Nephron (organoid): ENCODE results near the gene ELF5.

Experiments used
- H3K27ac Mint-ChIP-seq, 3 experiments: 2 replicates each; pipeline ENCODE4 v1.8.0; 2020; ENCODE audit warnings: mixed read lengths in 3 of 3, mild to moderate bottlenecking in 2 of 3, moderate library complexity in 1 of 3
- H3K27me3 Mint-ChIP-seq: 2 replicates; pipeline ENCODE4 v1.8.0; 2021; ENCODE audit warnings: low read depth, mild to moderate bottlenecking, moderate library complexity, mixed read lengths
- H3K36me3 Mint-ChIP-seq: 2 replicates; pipeline ENCODE4 v1.8.0; 2020; ENCODE audit warnings: low read depth, mixed read lengths
- H3K4me1 Mint-ChIP-seq: 2 replicates; pipeline ENCODE4 v1.8.0; 2020; ENCODE audit warnings: mixed read lengths
- H3K4me3 Mint-ChIP-seq, 3 experiments: 2 replicates each; pipeline ENCODE4 v1.8.0; 2020; ENCODE audit warnings: mild to moderate bottlenecking in 3 of 3, mixed read lengths in 3 of 3, moderate library complexity in 2 of 3
- H3K9me3 Mint-ChIP-seq: 2 replicates; pipeline ENCODE4 v1.8.0; 2020; ENCODE audit warnings: mixed read lengths
- CTCF ChIP-seq, 3 experiments: fragments of 200-600 bp; sonication (generic); IDR thresholded peaks; one replicate each; pipeline ENCODE4 v1.5.0; 2021; ENCODE audit warnings: antibody characterized with exemption in 3 of 3; ENCODE audit not compliant: unreplicated experiment in 3 of 3

ELF5 gene

GRCh38 chr11:34510218-34510617, 3.4 kb downstream of the ELF5 start:
- Mint-ChIP-seq H3K4me3 (no peak overlapping the region), H3K36me3 (no peaks in the 10 kb centered on the region), H3K9me3 (no peaks in the 10 kb centered on the region), H3K4me1 (no peaks in the 10 kb centered on the region), H3K27ac (no peak overlapping the region), H3K27me3 (peaks cover 14% of the 10 kb centered on the region)
- TF ChIP-seq CTCF (IDR thresholded peaks at IDR 0.05; ENCODE audit: unreplicated experiment in 3 of 3), result no peak

GRCh38 chr11:34509336-34509876, 4.2 kb downstream of the ELF5 start:
- Mint-ChIP-seq H3K27ac (no peak overlapping the region), H3K36me3 (no peaks in the 10 kb centered on the region), H3K9me3 (no peaks in the 10 kb centered on the region), H3K27me3 (peaks cover 15% of the 10 kb centered on the region), H3K4me3 (no peak overlapping the region), H3K4me1 (no peaks in the 10 kb centered on the region)
- TF ChIP-seq CTCF (IDR thresholded peaks at IDR 0.05; ENCODE audit: unreplicated experiment in 3 of 3), result no peak

- H3K27me3 Mint-ChIP-seq, result peaks cover 20% of the 10 kb centered on the region
- H3K4me1 Mint-ChIP-seq, result no peaks in the 10 kb centered on the region
- H3K9me3 Mint-ChIP-seq, result no peaks in the 10 kb centered on the region
- no peak overlapping the region for H3K27ac Mint-ChIP-seq
- no peak overlapping the region for H3K4me3 Mint-ChIP-seq
- TF ChIP-seq CTCF (IDR thresholded peaks at IDR 0.05; ENCODE audit: unreplicated experiment in 3 of 3), result no peak
- no peaks in the 10 kb centered on the region for H3K36me3 Mint-ChIP-seq
Measured at GRCh38 chr11:34508524-34508923, 5.1 kb downstream of the ELF5 start.

GRCh38 chr11:34507610-34508009, 6.0 kb downstream of the ELF5 start:
- Mint-ChIP-seq H3K27ac (no peak overlapping the region), H3K4me1 (no peaks in the 10 kb centered on the region), H3K27me3 (peaks cover 20% of the 10 kb centered on the region), H3K9me3 (no peaks in the 10 kb centered on the region), H3K36me3 (no peaks in the 10 kb centered on the region), H3K4me3 (no peak overlapping the region)
- TF ChIP-seq CTCF (IDR thresholded peaks at IDR 0.05; ENCODE audit: unreplicated experiment in 3 of 3), result no peak

- H3K4me3 Mint-ChIP-seq, result no peak overlapping the region
- peaks cover 21% of the 10 kb centered on the region for H3K27me3 Mint-ChIP-seq
- no peaks in the 10 kb centered on the region for H3K9me3 Mint-ChIP-seq
- TF ChIP-seq CTCF (IDR thresholded peaks at IDR 0.05; ENCODE audit: unreplicated experiment in 3 of 3), result no peak
- H3K4me1 Mint-ChIP-seq, result no peaks in the 10 kb centered on the region
- H3K27ac Mint-ChIP-seq, result no peak overlapping the region
- H3K36me3 Mint-ChIP-seq, result no peaks in the 10 kb centered on the region
Measured at GRCh38 chr11:34507156-34507555, 6.4 kb downstream of the ELF5 start.

GRCh38 chr11:34505874-34506273, 7.7 kb downstream of the ELF5 start:
- TF ChIP-seq CTCF (IDR thresholded peaks at IDR 0.05; ENCODE audit: unreplicated experiment in 3 of 3), result no peak
- Mint-ChIP-seq H3K36me3 (no peaks in the 10 kb centered on the region), H3K4me1 (peaks cover 9% of the 10 kb centered on the region), H3K4me3 (no peak overlapping the region), H3K27me3 (peaks cover 33% of the 10 kb centered on the region), H3K27ac (no peak overlapping the region), H3K9me3 (no peaks in the 10 kb centered on the region)
